H1 (cell line): Measurements from ENCODE around the gene RABL6. TPM values are rescaled to one million over a fixed set of nuclear protein-coding genes. Genes with fewer than 3 reads are reported as not detected.

Source experiments
- CBX5 ChIP-seq: fragments of 300-800, 300-1000 bp; sonication (generic); IDR thresholded peaks from 2 replicates; pipeline ENCODE4 v1.7.1; 2016; ENCODE audit warnings: antibody characterized with exemption, low read length, low read depth
- HDAC6 ChIP-seq: IDR thresholded peaks from one replicate; pipeline ENCODE4 v1.7.1; 2012; ENCODE audit warnings: low read depth, mild to moderate bottlenecking, inconsistent platforms, low read length, moderate library complexity
- KDM1A ChIP-seq: fragments of 200-600, 300-600 bp; sonication (generic); IDR thresholded peaks from 2 replicates; pipeline ENCODE4 v1.7.1; 2016; ENCODE audit warnings: mild to moderate bottlenecking, low read length, borderline replicate concordance
- NANOG ChIP-seq: IDR thresholded peaks from 2 replicates; pipeline ENCODE4 v1.6.1; 2011; ENCODE audit warnings: low read length, low read depth, mild to moderate bottlenecking, inconsistent platforms; ENCODE audit not compliant: insufficient read depth, poor library complexity, severe bottlenecking
- NRF1 ChIP-seq: IDR thresholded peaks from 2 replicates; pipeline ENCODE4 v1.6.1; 2011; ENCODE audit warnings: mild to moderate bottlenecking, low read depth, low read length, improper control_type of control experiment
- PHF8 ChIP-seq: fragments of 200-600 bp; sonication (generic); conservative IDR thresholded peaks from 2 replicates; pipeline ENCODE4 v1.7.1; 2012; ENCODE audit warnings: low read depth, mild to moderate bottlenecking, inconsistent platforms, low read length, moderate library complexity
- POLR2A ChIP-seq, 2 experiments: IDR thresholded peaks; 1 replicate in 1 of 2; 2 replicates in 1 of 2; pipeline ENCODE4 v1.6.1; 2011; ENCODE audit warnings: low read depth in 2 of 2, low read length in 2 of 2, mild to moderate bottlenecking in 2 of 2; ENCODE audit errors: control extremely low read depth in 1 of 2
- RBBP5 ChIP-seq: IDR thresholded peaks from 2 replicates; pipeline ENCODE4 v1.7.1; 2012; ENCODE audit warnings: low read depth, mild to moderate bottlenecking, inconsistent platforms, low read length, moderate library complexity, borderline replicate concordance
- RFX5 ChIP-seq: IDR thresholded peaks from 2 replicates; pipeline ENCODE4 v1.6.1; 2011; ENCODE audit warnings: low read depth, low read length, improper control_type of control experiment, borderline replicate concordance
- SIX5 ChIP-seq: IDR thresholded peaks from 2 replicates; pipeline ENCODE4 v1.6.1; 2011; ENCODE audit warnings: mild to moderate bottlenecking, low read depth, low read length
- SP4 ChIP-seq: IDR thresholded peaks from 2 replicates; pipeline ENCODE4 v1.6.1; 2012; ENCODE audit warnings: low read length, inconsistent platforms
- SRF ChIP-seq: IDR thresholded peaks from 2 replicates; pipeline ENCODE4 v1.6.1; 2011; ENCODE audit warnings: mild to moderate bottlenecking, low read depth, low read length, moderate library complexity
- polyA plus RNA-seq, 7 experiments: library from polyadenylated mRNA; depleted of rRNA in 3 of 7; stranded (reverse) in 5 of 7; unstranded in 2 of 7; fragments of >200 nt in 5 of 7; fragments of 200-250 nt in 2 of 7; gene quantifications; 1 replicate in 5 of 7; 2 replicates in 1 of 7; 4 replicates in 1 of 7; pipeline versions ENCODE4 v1.2.1 to v1.2.3, GENCODE V29; 2011 to 2013; ENCODE audit warnings: missing spikeins in 2 of 7, mixed read lengths in 2 of 7
- total RNA-seq: library from RNA; stranded (reverse); fragmentation: NEBNext Ultra II Directional; extraction: Animal tissue kit (Norgen Biotek cat#: 25700); gene quantifications from 2 replicates; pipeline ENCODE4 v1.2.1, GENCODE V29; 2021
- TF ChIP-seq, protein P1 (sequence below): IDR thresholded peaks from 2 replicates; pipeline ENCODE4 v1.6.1; 2011; ENCODE audit warnings: low read length, improper control_type of control experiment
- TF ChIP-seq, protein P2 (sequence below), 3 experiments: IDR thresholded peaks; 1 replicate in 2 of 3; 2 replicates in 1 of 3; pipeline versions ENCODE4 v1.5.1 to v1.6.1; 2011; ENCODE audit warnings: low read length in 3 of 3, mild to moderate bottlenecking in 3 of 3, inconsistent platforms in 2 of 3, low read depth in 1 of 3, moderate library complexity in 1 of 3; ENCODE audit not compliant: insufficient read depth in 1 of 3; ENCODE audit errors: control extremely low read depth in 1 of 3

Gene RABL6
- total and polyA plus RNA-seq, 2 of the 8 experiments (the other 6 are each of a cell fraction or from before 2014, with no cell fraction given) = 70.1 to 130 TPM

DNA sequence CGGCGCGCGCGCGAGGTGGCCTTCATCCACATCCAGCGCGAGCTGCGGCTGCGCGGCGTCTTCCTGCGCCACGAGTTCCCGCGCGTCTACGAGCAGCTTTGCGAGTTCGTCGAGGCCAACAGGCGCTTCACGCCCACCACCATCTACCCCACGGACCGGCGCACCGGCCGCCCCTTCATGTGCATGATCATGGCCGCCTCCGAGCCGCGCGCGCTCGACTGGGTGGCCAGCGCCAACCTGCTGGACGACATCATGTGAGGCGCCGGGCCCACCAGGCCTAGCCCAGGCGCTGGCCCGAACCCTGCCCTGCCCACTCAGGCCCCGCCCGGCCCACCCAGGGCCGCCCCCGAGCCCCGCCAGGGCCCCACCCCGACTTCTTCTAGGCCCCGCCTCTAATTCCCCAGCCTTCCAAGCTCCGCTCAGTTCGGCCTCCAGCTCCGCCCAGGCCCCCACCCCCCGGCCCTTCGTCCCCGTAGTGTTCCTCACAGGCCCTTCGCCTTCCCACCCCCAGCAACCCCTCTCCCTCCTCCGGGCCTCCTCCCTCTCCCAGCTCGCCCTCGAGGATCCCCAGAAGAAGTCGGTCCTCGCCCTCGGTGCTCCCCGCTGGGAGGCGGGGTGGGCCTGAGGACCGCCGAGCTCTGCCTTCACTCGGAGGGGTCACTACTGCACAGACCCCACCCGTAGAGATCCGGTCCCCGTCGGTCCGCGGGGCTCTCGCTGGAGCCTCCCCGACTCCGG, 39.5 kb downstream of the RABL6 start (continued):
- TF ChIP-seq SP4 (peak; percentile 70), RFX5 (no peak), PHF8 (no peak; the same call in 1 of the 2 replicates), SRF (no peak), NANOG (no peak), SIX5 (no peak), HDAC6 (no peak), POLR2A (IDR thresholded peaks at IDR 0.05; ENCODE audit: control extremely low read depth in 1 of 2, low read depth in 2 of 2, low read length in 2 of 2) (peak in 1 of 2 experiments; percentile 60; a peak in 2 of 3 replicates), NRF1 (peak; percentile 27; the same call in 1 of the 2 replicates), RBBP5 (no peak; the same call in 1 of the 2 replicates), CBX5 (no peak), KDM1A (no peak; the same call in 1 of the 2 replicates)
- TF ChIP-seq, protein P1, sequence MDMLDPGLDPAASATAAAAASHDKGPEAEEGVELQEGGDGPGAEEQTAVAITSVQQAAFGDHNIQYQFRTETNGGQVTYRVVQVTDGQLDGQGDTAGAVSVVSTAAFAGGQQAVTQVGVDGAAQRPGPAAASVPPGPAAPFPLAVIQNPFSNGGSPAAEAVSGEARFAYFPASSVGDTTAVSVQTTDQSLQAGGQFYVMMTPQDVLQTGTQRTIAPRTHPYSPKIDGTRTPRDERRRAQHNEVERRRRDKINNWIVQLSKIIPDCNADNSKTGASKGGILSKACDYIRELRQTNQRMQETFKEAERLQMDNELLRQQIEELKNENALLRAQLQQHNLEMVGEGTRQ = no peak
- TF ChIP-seq, protein P2, sequence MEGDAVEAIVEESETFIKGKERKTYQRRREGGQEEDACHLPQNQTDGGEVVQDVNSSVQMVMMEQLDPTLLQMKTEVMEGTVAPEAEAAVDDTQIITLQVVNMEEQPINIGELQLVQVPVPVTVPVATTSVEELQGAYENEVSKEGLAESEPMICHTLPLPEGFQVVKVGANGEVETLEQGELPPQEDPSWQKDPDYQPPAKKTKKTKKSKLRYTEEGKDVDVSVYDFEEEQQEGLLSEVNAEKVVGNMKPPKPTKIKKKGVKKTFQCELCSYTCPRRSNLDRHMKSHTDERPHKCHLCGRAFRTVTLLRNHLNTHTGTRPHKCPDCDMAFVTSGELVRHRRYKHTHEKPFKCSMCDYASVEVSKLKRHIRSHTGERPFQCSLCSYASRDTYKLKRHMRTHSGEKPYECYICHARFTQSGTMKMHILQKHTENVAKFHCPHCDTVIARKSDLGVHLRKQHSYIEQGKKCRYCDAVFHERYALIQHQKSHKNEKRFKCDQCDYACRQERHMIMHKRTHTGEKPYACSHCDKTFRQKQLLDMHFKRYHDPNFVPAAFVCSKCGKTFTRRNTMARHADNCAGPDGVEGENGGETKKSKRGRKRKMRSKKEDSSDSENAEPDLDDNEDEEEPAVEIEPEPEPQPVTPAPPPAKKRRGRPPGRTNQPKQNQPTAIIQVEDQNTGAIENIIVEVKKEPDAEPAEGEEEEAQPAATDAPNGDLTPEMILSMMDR (IDR thresholded peaks at IDR 0.05; ENCODE audit: control extremely low read depth in 1 of 3, insufficient read depth in 1 of 3, low read depth in 1 of 3, low read length in 3 of 3) = no peak
